ENCODE data around the gene UST.

DNA sequence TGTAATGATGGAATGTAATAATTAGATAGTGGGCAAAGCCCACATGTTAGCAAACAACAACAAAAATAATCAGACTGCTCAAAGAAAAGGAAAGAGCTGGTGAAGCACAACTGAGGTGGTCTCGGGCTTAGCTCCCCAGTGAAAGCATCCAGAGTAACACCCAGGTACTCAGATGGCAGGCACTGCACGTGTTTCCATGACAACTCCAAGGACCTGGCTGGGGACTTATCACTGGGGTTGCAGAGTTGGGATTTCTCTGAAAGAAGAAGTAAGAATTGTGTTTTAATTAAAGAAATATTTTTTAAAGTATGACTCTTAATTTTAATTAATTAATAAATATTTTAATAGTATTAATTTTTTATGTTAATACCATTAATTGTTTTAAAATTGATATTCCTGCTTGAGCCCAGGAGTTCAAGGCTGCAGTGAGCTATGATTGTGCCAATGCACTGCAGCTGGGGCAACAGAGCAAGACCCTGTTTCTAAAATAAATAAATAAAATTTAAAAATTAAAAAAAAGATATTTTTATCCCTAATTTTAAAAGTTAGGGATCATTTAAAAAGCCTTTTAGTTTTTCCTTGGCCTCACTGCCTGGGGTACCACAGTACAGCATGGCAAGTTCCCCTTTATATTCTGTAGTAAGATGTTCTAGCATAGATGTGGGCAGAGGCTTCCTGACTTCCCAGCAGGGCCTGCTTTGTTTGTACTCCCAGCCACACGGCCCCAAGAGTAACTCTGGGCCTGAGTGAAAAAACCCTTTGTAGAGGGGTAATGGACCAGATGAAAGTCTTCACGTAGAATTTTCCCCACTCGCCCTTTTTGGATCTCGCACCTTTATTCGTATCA is 42.2 kb upstream of the UST start:
- TF ChIP-seq, protein P1, sequence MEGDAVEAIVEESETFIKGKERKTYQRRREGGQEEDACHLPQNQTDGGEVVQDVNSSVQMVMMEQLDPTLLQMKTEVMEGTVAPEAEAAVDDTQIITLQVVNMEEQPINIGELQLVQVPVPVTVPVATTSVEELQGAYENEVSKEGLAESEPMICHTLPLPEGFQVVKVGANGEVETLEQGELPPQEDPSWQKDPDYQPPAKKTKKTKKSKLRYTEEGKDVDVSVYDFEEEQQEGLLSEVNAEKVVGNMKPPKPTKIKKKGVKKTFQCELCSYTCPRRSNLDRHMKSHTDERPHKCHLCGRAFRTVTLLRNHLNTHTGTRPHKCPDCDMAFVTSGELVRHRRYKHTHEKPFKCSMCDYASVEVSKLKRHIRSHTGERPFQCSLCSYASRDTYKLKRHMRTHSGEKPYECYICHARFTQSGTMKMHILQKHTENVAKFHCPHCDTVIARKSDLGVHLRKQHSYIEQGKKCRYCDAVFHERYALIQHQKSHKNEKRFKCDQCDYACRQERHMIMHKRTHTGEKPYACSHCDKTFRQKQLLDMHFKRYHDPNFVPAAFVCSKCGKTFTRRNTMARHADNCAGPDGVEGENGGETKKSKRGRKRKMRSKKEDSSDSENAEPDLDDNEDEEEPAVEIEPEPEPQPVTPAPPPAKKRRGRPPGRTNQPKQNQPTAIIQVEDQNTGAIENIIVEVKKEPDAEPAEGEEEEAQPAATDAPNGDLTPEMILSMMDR (optimal IDR thresholded peaks at IDR 0.05 in 1 of 3, IDR thresholded peaks at IDR 0.05 in 1 of 3, conservative IDR thresholded peaks at IDR 0.05 in 1 of 3; ENCODE audit: extremely low read depth in 1 of 3, insufficient read depth in 2 of 3, low read length in 3 of 3) = no peak
- TF ChIP-seq EZH2 (IDR thresholded peaks at IDR 0.05; ENCODE audit: low read length) = no peak
